A673 (cell line): ENCODE measurements around the gene RIF1.

ENCODE experiments used
- EZH2 ChIP-seq: fragments of 200-600 bp; sonication (generic); IDR thresholded peaks from 2 replicates; pipeline ENCODE4 v1.6.1; 2017; ENCODE audit warnings: borderline replicate concordance, low read depth, mild to moderate bottlenecking, mixed read lengths, antibody characterized with exemption, low read length; ENCODE audit not compliant: poor library complexity, severe bottlenecking
- TF ChIP-seq, protein P1 (sequence below): fragments of 300-800, 200-600 bp; sonication (generic); conservative IDR thresholded peaks from 2 replicates; pipeline ENCODE4 v1.5.1; 2017; ENCODE audit warnings: low read depth, mild to moderate bottlenecking, antibody characterized with exemption, low read length, moderate library complexity, mixed read lengths

DNA sequence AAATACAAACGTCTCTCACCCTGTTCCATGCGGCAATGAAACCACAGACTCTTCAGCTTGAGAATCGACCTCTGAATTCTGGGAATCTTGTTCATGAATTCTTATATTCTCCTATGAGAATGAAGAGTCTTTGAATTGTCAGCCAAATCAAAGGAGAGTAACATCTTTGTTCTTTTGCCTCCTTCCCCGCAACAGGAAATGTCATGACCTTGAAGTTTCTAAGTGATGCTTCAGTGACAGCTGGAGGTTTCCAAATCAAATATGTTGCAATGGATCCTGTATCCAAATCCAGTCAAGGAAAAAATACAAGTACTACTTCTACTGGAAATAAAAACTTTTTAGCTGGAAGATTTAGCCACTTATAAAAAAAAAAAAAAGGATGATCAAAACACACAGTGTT, 30.5 kb upstream of the RIF1 start:
- TF ChIP-seq, protein P1, sequence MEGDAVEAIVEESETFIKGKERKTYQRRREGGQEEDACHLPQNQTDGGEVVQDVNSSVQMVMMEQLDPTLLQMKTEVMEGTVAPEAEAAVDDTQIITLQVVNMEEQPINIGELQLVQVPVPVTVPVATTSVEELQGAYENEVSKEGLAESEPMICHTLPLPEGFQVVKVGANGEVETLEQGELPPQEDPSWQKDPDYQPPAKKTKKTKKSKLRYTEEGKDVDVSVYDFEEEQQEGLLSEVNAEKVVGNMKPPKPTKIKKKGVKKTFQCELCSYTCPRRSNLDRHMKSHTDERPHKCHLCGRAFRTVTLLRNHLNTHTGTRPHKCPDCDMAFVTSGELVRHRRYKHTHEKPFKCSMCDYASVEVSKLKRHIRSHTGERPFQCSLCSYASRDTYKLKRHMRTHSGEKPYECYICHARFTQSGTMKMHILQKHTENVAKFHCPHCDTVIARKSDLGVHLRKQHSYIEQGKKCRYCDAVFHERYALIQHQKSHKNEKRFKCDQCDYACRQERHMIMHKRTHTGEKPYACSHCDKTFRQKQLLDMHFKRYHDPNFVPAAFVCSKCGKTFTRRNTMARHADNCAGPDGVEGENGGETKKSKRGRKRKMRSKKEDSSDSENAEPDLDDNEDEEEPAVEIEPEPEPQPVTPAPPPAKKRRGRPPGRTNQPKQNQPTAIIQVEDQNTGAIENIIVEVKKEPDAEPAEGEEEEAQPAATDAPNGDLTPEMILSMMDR, result no peak
- no peak for TF ChIP-seq EZH2
